Stimulated activated CD4-positive, alpha-beta T cell treated with anti-CD3 and anti-CD28 coated beads, Interleukin-1b, Interleukin-23, amount 100 ng/mL, for 4 hours (primary cell): ENCODE results near the gene FBXO45.
"Not testable (repeated sequence)": the region's sequence is repeated elsewhere in the genome, so short reads cannot be mapped to it uniquely, and the experiment has no call there.

Source experiments
- DNase-seq, 2 donors: peaks; one replicate each; pipeline ENCODE4 v3.0.0-alpha.2; 2020; ENCODE audit warnings: low read depth in 2 of 2

FBXO45 gene

DNA sequence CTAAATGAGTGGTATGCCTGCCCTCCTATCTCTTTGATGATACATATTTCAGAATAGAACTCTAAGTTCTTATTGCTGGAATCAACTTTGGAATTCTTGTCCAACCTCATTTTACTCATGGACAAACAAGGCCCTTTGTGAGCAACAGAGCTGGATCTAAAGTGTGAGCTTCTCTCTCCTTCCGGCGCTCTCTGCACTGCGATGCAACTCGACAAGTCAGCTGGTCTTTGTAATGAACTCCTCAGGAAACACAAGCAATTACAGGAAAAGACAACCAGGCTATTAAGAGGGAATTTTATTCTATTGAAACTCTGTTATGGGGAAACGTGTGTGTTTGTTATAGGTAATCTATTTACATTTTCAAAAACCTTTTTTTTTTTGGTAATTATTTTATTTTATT is 50.8 kb downstream of the FBXO45 start:
- no peak for DNase-seq

- not testable (repeated sequence) for DNase-seq
These were observed 51.2 kb downstream of the FBXO45 start for GRCh38 chr3:196619627-196620026.

- no peak for DNase-seq
These were observed 51.7 kb downstream of the FBXO45 start for GRCh38 chr3:196620161-196620604.

- no peak for DNase-seq
These were observed 52.2 kb downstream of the FBXO45 start for GRCh38 chr3:196620684-196621083.

DNA sequence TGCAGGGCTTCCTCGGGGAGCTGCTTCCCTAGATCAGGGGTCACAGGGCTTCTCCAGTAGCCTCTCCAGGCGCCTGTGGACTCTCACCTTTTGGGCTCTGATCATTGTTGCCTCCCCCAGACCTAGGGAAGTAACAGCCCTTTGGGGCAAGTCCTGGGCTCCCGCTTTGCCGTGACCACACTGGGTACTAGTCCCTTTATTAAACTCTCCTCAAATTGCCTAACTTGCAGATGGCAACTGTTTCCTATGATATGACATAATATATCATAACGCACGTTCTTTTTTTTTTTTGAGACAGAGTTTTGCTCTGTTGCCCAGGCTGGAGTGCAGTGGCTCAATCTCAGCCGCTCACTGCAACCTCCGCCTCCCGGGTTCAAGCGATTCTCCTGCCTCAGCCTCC is 53.2 kb downstream of the FBXO45 start:
- DNase-seq, result no peak

DNA sequence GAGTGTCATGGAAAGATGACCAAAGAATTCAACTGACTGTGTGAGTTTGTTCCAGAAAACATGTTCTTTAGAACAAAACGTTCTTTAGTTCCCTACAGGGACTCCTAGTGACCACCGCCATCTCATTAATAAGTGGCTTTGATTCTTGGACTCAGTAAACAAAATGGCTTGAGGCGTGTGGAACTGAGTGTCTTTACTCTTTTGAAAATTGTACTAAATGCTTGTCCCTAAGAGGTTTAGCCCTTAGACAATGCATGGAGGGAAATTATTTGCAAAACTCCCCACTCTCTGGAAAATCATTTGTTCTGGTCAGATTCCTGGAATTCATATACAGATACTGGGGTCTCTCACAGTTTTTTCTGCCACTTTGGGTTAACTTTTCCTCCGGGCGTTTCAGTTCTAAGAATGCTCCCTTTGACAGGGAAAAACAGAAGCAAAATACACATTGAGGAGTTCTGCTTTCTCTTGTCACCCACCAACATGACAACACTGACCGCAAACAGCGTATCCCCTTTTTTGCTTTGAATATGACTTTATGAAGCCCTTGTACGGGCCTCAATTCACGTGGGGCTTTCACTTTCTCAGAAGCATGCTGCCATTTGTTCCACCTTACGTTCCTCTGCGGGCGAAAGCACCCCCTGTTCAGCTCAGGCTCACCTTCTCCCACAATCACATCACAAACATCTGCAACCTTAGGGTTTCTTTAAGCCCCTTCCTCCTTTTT is 55.8 kb downstream of the FBXO45 start:
- DNase-seq, result no peak

GRCh38 chr3:196624907-196625306 is 56.4 kb downstream of the FBXO45 start:
- DNase-seq, result no peak

DNA sequence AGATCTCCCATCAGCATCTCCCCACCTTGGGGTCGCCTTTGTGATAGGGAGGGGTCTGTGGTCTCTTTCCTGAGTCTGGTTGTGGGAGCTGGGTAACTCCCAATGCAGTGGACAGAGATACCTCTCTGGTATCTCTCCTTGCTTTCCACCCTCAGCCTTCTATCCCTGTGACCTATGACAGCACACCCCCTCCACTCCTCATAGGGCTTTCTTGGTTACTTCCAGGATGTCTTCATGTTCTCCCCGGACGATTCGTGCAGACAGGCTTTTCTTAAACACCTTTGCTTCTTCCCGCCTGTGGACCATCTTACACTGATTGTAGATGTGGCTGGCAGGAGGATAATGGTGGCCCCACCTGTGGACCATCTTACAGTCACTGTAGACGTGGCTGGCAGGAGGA is 56.9 kb downstream of the FBXO45 start:
- no peak for DNase-seq

- no peak for DNase-seq
These were observed 59.4 kb downstream of the FBXO45 start for GRCh38 chr3:196627918-196628231.

GRCh38 chr3:196629228-196629627 is 60.8 kb downstream of the FBXO45 start:
- DNase-seq, result no peak

GRCh38 chr3:196631682-196632045 is 63.2 kb downstream of the FBXO45 start:
- DNase-seq, result no peak

DNA sequence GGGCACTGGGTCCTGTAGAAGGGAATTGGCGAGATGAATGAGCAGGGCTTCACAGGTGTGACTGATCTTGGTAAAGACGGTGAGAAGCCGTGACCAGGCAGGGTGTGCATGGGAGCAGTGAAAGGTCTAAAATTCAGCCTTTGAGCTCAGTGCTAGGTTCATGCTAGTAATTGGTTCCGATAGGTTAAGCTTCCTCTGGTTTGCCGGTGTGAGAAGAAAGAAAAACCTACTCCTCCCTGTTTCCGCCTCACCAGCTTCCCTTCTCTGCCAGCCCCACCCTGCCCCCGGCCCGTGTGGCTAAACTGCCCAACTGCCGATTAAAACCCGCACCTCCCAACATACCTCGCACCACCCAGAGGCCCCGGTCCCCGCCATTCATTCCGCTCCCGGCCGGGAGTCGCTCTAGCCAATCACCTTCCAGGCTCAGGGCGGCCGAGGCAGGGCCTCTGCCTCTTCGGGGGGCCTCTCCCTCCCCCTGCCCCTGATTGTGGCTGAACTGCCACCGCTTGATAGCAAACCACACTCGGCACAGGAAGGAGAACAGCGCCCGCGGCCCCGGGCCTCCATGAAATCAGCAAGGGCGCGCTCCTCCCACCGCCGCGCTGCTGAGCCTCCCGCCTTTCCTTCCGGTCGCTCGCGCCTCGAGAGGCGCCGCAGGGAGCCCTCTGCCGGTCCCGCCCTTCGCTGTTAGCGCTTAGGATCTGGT is 63.7 kb downstream of the FBXO45 start:
- DNase-seq, result peak; percentile 66 to 76

DNA sequence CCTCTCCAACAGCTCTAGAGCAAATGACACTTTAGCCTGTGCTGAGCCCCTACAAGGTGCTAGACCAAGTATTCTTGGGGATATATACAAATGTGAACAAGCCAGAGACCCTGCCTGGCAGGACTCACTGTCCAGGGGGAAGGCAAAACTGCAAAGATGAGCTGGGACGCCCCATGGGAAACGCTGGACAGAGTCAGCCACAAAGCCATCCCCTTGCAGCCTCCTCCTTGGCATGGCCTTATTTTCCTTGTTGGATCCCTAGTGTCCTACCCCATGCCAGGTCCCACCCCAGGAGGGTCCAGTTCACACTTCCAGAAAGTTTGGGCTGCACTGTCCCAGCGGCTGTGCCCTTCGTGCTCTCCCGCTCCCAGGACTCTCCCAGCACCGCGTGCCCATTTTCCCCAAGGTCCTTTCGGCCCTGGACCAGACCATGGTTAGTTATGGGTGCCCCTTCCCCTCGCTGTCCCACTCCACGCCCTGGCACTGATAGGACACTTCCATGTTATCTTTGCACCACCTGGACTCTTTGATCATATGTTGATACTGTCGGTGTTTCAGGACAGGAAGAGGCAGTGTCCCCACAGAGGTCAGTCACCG is 65.2 kb downstream of the FBXO45 start:
- DNase-seq, result no peak

DNA sequence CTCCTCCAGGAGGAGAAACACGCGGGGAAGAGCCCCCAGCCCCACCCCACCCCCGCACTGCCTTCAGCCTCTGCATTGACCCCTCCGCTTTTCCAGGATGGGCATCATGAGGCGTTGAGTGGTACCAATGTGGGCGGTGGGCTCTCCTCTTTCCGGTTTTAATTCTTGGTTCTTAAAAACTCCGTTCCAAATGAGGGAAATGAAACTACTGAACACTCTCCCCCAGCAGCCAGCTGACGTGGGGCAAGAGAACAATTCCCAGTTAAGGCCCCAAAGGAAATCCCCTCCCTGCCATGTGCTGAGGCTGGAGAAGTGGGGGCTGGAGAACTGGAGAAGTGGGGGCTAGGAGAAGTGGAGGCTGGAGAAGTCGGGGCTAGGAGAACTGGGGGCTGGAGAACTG is 65.8 kb downstream of the FBXO45 start:
- no peak for DNase-seq

DNA sequence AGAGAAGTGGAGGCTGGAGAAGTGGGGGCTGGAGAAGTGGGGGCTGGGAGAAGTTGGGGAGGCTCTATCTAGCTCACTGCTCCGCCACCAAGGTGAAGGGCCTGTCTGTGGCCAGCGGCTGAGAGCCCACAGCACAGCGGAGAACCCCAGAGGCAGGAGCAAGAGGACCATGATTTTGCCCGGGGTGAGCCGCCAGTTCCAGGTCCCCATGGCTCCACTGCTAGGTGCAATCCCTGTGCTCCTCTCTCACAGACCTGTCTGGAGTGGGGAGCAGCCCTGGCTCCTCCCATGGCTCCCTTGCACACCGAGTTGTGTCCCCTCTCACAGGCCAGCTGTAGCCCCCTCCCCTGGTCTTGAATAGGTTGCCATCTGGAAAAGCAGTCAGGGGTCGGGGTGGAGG is 66.4 kb downstream of the FBXO45 start:
- DNase-seq, result no peak

- no peak for DNase-seq
These were observed 68.2 kb downstream of the FBXO45 start for GRCh38 chr3:196636369-196637349.

DNA sequence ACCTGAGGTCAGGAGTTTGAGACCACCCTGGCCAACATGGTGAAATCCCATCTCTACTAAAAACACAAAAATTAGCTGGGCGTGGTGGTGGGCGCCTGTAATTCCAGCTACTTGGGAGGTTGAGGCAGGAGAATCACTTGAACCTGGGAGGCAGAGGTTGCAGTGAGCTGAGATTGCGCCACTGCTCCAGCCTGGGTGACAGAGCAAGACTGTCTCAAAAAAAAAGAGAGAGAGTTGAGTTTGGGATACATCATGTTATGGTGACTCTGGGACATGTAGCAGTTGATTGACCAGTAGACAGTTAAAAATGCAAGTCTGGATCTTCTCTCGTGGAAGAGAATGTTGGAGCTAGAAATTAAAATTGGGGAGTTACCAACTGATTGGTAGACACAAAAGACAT is 69.5 kb downstream of the FBXO45 start:
- DNase-seq, result not testable (repeated sequence)
